GM12891 (cell line): Measurements from ENCODE around the gene ABCA1.
"Not testable (repeated sequence)": the region's sequence is repeated elsewhere in the genome, so short reads cannot be mapped to it uniquely, and the experiment has no call there.

Experiments
- DNase-seq: peaks from one replicate; pipeline ENCODE4 v3.0.0; 2011; ENCODE audit warnings: low spot score; ENCODE audit not compliant: insufficient read length
- FAIRE-seq: peaks from 2 replicates; lab custom pipeline; 2011; peaks lifted over from hg19 to GRCh38; lab: Jason Lieb, UNC
- PAX5 ChIP-seq: IDR thresholded peaks from 2 replicates; pipeline ENCODE4 v1.6.1; 2011; ENCODE audit warnings: low read length, moderate library complexity, mild to moderate bottlenecking; ENCODE audit not compliant: insufficient read depth, severe bottlenecking
- POLR2A ChIP-seq: IDR thresholded peaks from 2 replicates; pipeline ENCODE4 v1.6.1; 2011; ENCODE audit warnings: low read depth, low read length, control low read depth
- POLR2AphosphoS5 ChIP-seq: IDR thresholded peaks from 2 replicates; pipeline ENCODE4 v1.6.1; 2011; ENCODE audit warnings: low read depth, low read length, control low read depth
- POU2F2 ChIP-seq: IDR thresholded peaks from 2 replicates; pipeline ENCODE4 v1.6.1; 2011; ENCODE audit warnings: low read depth, mild to moderate bottlenecking, control low read depth, low read length, moderate library complexity
- SPI1 ChIP-seq: IDR thresholded peaks from 2 replicates; pipeline ENCODE4 v1.6.1; 2011; ENCODE audit warnings: low read depth, low read length, control low read depth
- TAF1 ChIP-seq: IDR thresholded peaks from 2 replicates; pipeline ENCODE4 v1.6.1; 2011; ENCODE audit warnings: low read depth, low read length, control low read depth

Gene ABCA1

GRCh38 chr9:104907278-104907951 is 20.5 kb downstream of the ABCA1 start:
- FAIRE-seq: no peak
- TF ChIP-seq POLR2A (no peak), POLR2AphosphoS5 (no peak), PAX5 (no peak), POU2F2 (no peak), SPI1 (no peak), TAF1 (no peak)
- DNase-seq: no peak

GRCh38 chr9:104906441-104907277 is 21.3 kb downstream of the ABCA1 start:
- DNase-seq (no peak), FAIRE-seq (no peak)
- TF ChIP-seq SPI1 (no peak), PAX5 (no peak), POLR2A (no peak), POU2F2 (no peak), POLR2AphosphoS5 (no peak), TAF1 (no peak)

- no peak for DNase-seq
- no peak for TF ChIP-seq POLR2A
- no peak for FAIRE-seq
These were observed 22.0 kb downstream of the ABCA1 start for GRCh38 chr9:104905931-104906330.

- no peak for DNase-seq
- TF ChIP-seq TAF1: no peak
- TF ChIP-seq PAX5: no peak
- no peak for TF ChIP-seq SPI1
- TF ChIP-seq POLR2A: no peak
- TF ChIP-seq POU2F2: no peak
- no peak for TF ChIP-seq POLR2AphosphoS5
- no peak for FAIRE-seq
These were observed 22.6 kb downstream of the ABCA1 start for GRCh38 chr9:104905153-104905901.

GRCh38 chr9:104903609-104904008 is 24.3 kb downstream of the ABCA1 start:
- FAIRE-seq: no peak
- TF ChIP-seq POU2F2 (no peak), POLR2A (no peak), SPI1 (no peak), POLR2AphosphoS5 (no peak), PAX5 (no peak), TAF1 (no peak)
- no peak for DNase-seq

GRCh38 chr9:104900871-104901270 is 27.1 kb downstream of the ABCA1 start:
- DNase-seq: no peak
- no peak for FAIRE-seq
- TF ChIP-seq SPI1 (no peak), POLR2A (no peak), TAF1 (no peak), POU2F2 (no peak), PAX5 (no peak), POLR2AphosphoS5 (no peak)

GRCh38 chr9:104900324-104900723 is 27.6 kb downstream of the ABCA1 start:
- no peak for DNase-seq
- no peak for TF ChIP-seq SPI1
- TF ChIP-seq POLR2AphosphoS5: no peak
- TF ChIP-seq PAX5: no peak
- no peak for TF ChIP-seq TAF1
- no peak for TF ChIP-seq POLR2A
- FAIRE-seq: no peak

GRCh38 chr9:104899759-104900247 is 28.2 kb downstream of the ABCA1 start:
- FAIRE-seq: no peak
- no peak for TF ChIP-seq SPI1
- TF ChIP-seq POU2F2: no peak
- DNase-seq: no peak

- not testable (repeated sequence) for DNase-seq, FAIRE-seq
These were observed 29.6 kb downstream of the ABCA1 start for GRCh38 chr9:104898376-104898775.

GRCh38 chr9:104896131-104896530 is 31.8 kb downstream of the ABCA1 start:
- FAIRE-seq (no peak), DNase-seq (no peak)
- TF ChIP-seq POLR2AphosphoS5 (no peak), TAF1 (no peak), POU2F2 (no peak), POLR2A (no peak), SPI1 (no peak), PAX5 (no peak)
